ENCODE results near the gene FLRT3.
A peak's percentile ranks its signal among the peaks of the same experiment; 100 is the strongest.

FLRT3 gene

GRCh38 chr20:14343491-14344065 is 6.2 kb upstream of the FLRT3 start:
- no peak overlapping the region for H2AFZ ChIP-seq
- no peaks in the 10 kb centered on the region for H3K79me2 ChIP-seq
- no peak overlapping the region for H3K27ac ChIP-seq
- H3K4me1 ChIP-seq: no peaks in the 10 kb centered on the region
- H3K36me3 ChIP-seq (ENCODE audit: control insufficient read depth, insufficient read depth, low read length): no peaks in the 10 kb centered on the region
- H3K9ac ChIP-seq: no peak overlapping the region
- TF ChIP-seq, protein P1, sequence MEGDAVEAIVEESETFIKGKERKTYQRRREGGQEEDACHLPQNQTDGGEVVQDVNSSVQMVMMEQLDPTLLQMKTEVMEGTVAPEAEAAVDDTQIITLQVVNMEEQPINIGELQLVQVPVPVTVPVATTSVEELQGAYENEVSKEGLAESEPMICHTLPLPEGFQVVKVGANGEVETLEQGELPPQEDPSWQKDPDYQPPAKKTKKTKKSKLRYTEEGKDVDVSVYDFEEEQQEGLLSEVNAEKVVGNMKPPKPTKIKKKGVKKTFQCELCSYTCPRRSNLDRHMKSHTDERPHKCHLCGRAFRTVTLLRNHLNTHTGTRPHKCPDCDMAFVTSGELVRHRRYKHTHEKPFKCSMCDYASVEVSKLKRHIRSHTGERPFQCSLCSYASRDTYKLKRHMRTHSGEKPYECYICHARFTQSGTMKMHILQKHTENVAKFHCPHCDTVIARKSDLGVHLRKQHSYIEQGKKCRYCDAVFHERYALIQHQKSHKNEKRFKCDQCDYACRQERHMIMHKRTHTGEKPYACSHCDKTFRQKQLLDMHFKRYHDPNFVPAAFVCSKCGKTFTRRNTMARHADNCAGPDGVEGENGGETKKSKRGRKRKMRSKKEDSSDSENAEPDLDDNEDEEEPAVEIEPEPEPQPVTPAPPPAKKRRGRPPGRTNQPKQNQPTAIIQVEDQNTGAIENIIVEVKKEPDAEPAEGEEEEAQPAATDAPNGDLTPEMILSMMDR (IDR thresholded peaks at IDR 0.05): no peak
- H3K4me3 ChIP-seq (ENCODE audit: low read depth, low read length): no peak overlapping the region
- no peak overlapping the region for H3K4me2 ChIP-seq (ENCODE audit: low read length)
- H3K27me3 ChIP-seq (ENCODE audit: control insufficient read depth, insufficient read depth, low read length): no peaks in the 10 kb centered on the region
- no peaks in the 10 kb centered on the region for H3K9me3 ChIP-seq (ENCODE audit: control insufficient read depth, low read length)

GRCh38 chr20:14342918-14343317 is 5.5 kb upstream of the FLRT3 start:
- Histone ChIP-seq H3K27me3 (ENCODE audit: control insufficient read depth, insufficient read depth, low read length) (no peaks in the 10 kb centered on the region), H3K4me3 (ENCODE audit: low read depth, low read length) (no peak overlapping the region), H3K36me3 (ENCODE audit: control insufficient read depth, insufficient read depth, low read length) (no peaks in the 10 kb centered on the region), H2AFZ (no peak overlapping the region), H3K9me3 (ENCODE audit: control insufficient read depth, low read length) (no peaks in the 10 kb centered on the region), H3K79me2 (no peaks in the 10 kb centered on the region), H3K9ac (no peak overlapping the region), H3K27ac (no peak overlapping the region), H3K4me1 (no peaks in the 10 kb centered on the region), H3K4me2 (ENCODE audit: low read length) (no peak overlapping the region)
- TF ChIP-seq, protein P1 (IDR thresholded peaks at IDR 0.05): no peak

- Histone ChIP-seq H3K9ac (no peak overlapping the region), H3K27me3 (ENCODE audit: control insufficient read depth, insufficient read depth, low read length) (no peaks in the 10 kb centered on the region), H3K4me2 (ENCODE audit: low read length) (no peak overlapping the region), H3K36me3 (ENCODE audit: control insufficient read depth, insufficient read depth, low read length) (no peaks in the 10 kb centered on the region), H3K4me1 (no peaks in the 10 kb centered on the region), H3K4me3 (ENCODE audit: low read depth, low read length) (no peak overlapping the region), H3K79me2 (peaks cover 6% of the 10 kb centered on the region), H3K9me3 (ENCODE audit: control insufficient read depth, low read length) (no peaks in the 10 kb centered on the region), H3K27ac (no peak overlapping the region), H2AFZ (no peak overlapping the region)
- TF ChIP-seq, protein P1 (IDR thresholded peaks at IDR 0.05): no peak
Observed at GRCh38 chr20:14341801-14342200, 4.4 kb upstream of the FLRT3 start.

- TF ChIP-seq, protein P1 (IDR thresholded peaks at IDR 0.05): no peak
- Histone ChIP-seq H3K4me1 (no peaks in the 10 kb centered on the region), H3K4me2 (ENCODE audit: low read length) (peak overlapping the region; percentile 58), H2AFZ (peak overlapping the region; percentile 73), H3K79me2 (peaks cover 16% of the 10 kb centered on the region), H3K27ac (peak overlapping the region; percentile 92), H3K27me3 (ENCODE audit: control insufficient read depth, insufficient read depth, low read length) (no peaks in the 10 kb centered on the region), H3K9ac (peak overlapping the region; percentile 56), H3K36me3 (ENCODE audit: control insufficient read depth, insufficient read depth, low read length) (no peaks in the 10 kb centered on the region), H3K9me3 (ENCODE audit: control insufficient read depth, low read length) (no peaks in the 10 kb centered on the region), H3K4me3 (ENCODE audit: low read depth, low read length) (peak overlapping the region; percentile 93)
Observed at GRCh38 chr20:14336686-14337085, 726 bp downstream of the FLRT3 start.

DNA sequence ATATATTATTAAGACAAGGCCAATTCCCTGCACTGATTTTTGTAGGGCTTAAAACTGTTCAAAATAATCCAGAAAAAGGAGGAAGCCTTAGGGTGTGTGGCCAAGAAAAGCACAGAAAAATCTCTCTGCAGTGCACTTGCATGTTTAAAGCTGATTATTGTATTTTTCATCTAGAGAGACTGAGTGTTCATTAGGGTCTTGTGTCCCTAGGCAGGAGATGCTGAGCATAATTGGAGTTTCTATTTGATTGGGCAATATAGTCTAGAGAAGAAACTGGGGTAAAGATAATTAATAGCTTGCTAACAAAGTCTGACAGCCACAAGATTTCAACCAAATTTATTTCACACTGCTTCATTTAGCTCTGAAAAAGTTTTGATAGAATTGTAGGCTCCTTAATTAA is 2.4 kb downstream of the FLRT3 start:
- TF ChIP-seq, protein P1 (IDR thresholded peaks at IDR 0.05): no peak
- H2AFZ ChIP-seq: no peak overlapping the region
- no peak overlapping the region for H3K9ac ChIP-seq
- H3K79me2 ChIP-seq: peaks cover 16% of the 10 kb centered on the region
- H3K27ac ChIP-seq: peak overlapping the region; percentile 92
- H3K9me3 ChIP-seq (ENCODE audit: control insufficient read depth, low read length): no peaks in the 10 kb centered on the region
- peak overlapping the region; percentile 58 for H3K4me2 ChIP-seq (ENCODE audit: low read length)
- H3K4me1 ChIP-seq: no peaks in the 10 kb centered on the region
- H3K4me3 ChIP-seq (ENCODE audit: low read depth, low read length): peak overlapping the region; percentile 93
- no peaks in the 10 kb centered on the region for H3K36me3 ChIP-seq (ENCODE audit: control insufficient read depth, insufficient read depth, low read length)
- H3K27me3 ChIP-seq (ENCODE audit: control insufficient read depth, insufficient read depth, low read length): no peaks in the 10 kb centered on the region

All from parathyroid adenoma (tissue), 2 donors.